Astrocyte (in vitro differentiated cells and primary cell): Measurements from ENCODE around the gene DIP2A.

Experiments
- EZH2 ChIP-seq: IDR thresholded peaks from 2 replicates; pipeline ENCODE4 v1.6.1; 2012; ENCODE audit warnings: mild to moderate bottlenecking, low read length, inconsistent platforms; ENCODE audit not compliant: insufficient read depth
- TF ChIP-seq, protein P1 (sequence below): IDR thresholded peaks from 2 replicates; pipeline ENCODE4 v1.5.1; 2011; ENCODE audit warnings: low read depth, mild to moderate bottlenecking, inconsistent platforms, low read length, moderate library complexity; ENCODE audit not compliant: insufficient read depth

DNA sequence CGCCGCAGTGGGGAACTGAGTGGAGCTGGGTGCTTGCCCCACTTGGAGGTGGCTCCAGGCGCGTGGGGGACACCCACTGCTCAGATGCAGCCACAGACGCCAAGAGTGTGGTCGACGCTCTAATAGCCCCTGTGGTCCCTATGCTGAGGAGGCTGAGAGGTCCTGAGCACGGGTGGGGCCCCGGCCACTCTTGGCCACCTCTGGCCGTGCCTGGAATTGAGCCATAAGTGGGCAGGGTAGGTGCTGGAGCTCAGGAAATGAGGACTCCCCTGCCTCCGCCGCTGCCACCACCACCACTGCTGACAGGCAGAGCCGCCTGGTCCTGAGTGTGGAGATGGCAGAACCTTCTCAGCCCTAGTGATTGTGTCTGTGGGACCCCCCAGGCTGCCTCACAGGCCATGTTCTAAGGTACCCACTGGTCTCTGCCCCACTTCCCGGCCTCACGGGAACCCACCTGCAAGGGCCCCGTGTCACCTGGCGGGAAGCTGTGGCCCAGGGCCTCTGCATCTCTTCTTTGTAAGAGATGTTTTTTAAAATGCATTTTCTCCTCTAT lies 34.6 kb upstream of the DIP2A start:
- TF ChIP-seq, protein P1, sequence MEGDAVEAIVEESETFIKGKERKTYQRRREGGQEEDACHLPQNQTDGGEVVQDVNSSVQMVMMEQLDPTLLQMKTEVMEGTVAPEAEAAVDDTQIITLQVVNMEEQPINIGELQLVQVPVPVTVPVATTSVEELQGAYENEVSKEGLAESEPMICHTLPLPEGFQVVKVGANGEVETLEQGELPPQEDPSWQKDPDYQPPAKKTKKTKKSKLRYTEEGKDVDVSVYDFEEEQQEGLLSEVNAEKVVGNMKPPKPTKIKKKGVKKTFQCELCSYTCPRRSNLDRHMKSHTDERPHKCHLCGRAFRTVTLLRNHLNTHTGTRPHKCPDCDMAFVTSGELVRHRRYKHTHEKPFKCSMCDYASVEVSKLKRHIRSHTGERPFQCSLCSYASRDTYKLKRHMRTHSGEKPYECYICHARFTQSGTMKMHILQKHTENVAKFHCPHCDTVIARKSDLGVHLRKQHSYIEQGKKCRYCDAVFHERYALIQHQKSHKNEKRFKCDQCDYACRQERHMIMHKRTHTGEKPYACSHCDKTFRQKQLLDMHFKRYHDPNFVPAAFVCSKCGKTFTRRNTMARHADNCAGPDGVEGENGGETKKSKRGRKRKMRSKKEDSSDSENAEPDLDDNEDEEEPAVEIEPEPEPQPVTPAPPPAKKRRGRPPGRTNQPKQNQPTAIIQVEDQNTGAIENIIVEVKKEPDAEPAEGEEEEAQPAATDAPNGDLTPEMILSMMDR: no peak
- no peak for TF ChIP-seq EZH2
